DOHH2 (cell line): ENCODE results near the gene KRTAP5-3.
"Not testable (repeated sequence)": the region's sequence is repeated elsewhere in the genome, so short reads cannot be mapped to it uniquely, and the experiment has no call there.

Experiments
- H3F3A ChIP-seq: fragments of 200-600 bp; sonication (generic), shearing (Covaris generic); 2 replicates; pipeline ENCODE4 v1.6.0; 2016; ENCODE audit warnings: antibody characterized with exemption, mild to moderate bottlenecking; ENCODE audit not compliant: control insufficient read depth, insufficient read depth
- H3K27ac ChIP-seq: fragments of 200-600 bp; sonication (generic); 2 replicates; pipeline ENCODE4 v1.5.1; 2014; ENCODE audit warnings: low read depth, mild to moderate bottlenecking, low read length, moderate library complexity
- H3K27me3 ChIP-seq: fragments of 200-600 bp; sonication (generic); 2 replicates; pipeline ENCODE4 v1.6.1; 2014; ENCODE audit warnings: mild to moderate bottlenecking, low read length, mixed read lengths; ENCODE audit not compliant: control insufficient read depth
- H3K36me3 ChIP-seq: fragments of 200-600 bp; sonication (generic); 2 replicates; pipeline ENCODE4 v1.6.1; 2014; ENCODE audit warnings: mild to moderate bottlenecking, low read length, moderate library complexity, mixed read lengths; ENCODE audit not compliant: control insufficient read depth
- H3K4me1 ChIP-seq: fragments of 200-600 bp; sonication (generic); 2 replicates; pipeline ENCODE4 v1.6.1; 2014; ENCODE audit warnings: mild to moderate bottlenecking, low read length, mixed read lengths; ENCODE audit not compliant: control insufficient read depth
- H3K4me2 ChIP-seq: fragments of 200-600 bp; sonication (generic); 2 replicates; pipeline ENCODE4 v1.6.0; 2014; ENCODE audit warnings: mild to moderate bottlenecking, low read length, moderate library complexity
- H3K4me3 ChIP-seq: fragments of 200-600 bp; sonication (generic); 2 replicates; pipeline ENCODE4 v1.5.1; 2014; ENCODE audit warnings: mild to moderate bottlenecking, low read length, mixed read lengths
- H3K79me2 ChIP-seq: fragments of 200-600 bp; sonication (generic); 2 replicates; pipeline ENCODE4 v1.6.1; 2014; ENCODE audit warnings: mild to moderate bottlenecking, low read length, mixed read lengths; ENCODE audit not compliant: control insufficient read depth
- H3K9me2 ChIP-seq: fragments of 200-600 bp; sonication (generic); replicated peaks from 2 replicates; pipeline ENCODE4 v1.6.1; 2014; ENCODE audit warnings: mild to moderate bottlenecking, low read length, mixed read lengths; ENCODE audit not compliant: control insufficient read depth
- H3K9me3 ChIP-seq: fragments of 200-600 bp; sonication (generic); 2 replicates; pipeline ENCODE4 v1.6.1; 2014; ENCODE audit warnings: antibody characterized with exemption, low read length, mixed read lengths; ENCODE audit not compliant: control insufficient read depth, insufficient read depth
- H4K20me1 ChIP-seq: fragments of 200-600 bp; sonication (generic); 2 replicates; pipeline ENCODE4 v1.6.0; 2014; ENCODE audit warnings: low read depth, mild to moderate bottlenecking, antibody characterized with exemption, low read length, moderate library complexity; ENCODE audit not compliant: control insufficient read depth, insufficient read depth
- EZH2phosphoT487 ChIP-seq: fragments of 200-600 bp; sonication (generic); IDR thresholded peaks from 2 replicates; pipeline ENCODE4 v1.6.1; 2017; ENCODE audit warnings: borderline replicate concordance, mild to moderate bottlenecking, antibody characterized with exemption, low read length, moderate library complexity, mixed read lengths
- TF ChIP-seq, protein P1 (sequence below): fragments of 200-600 bp; sonication (generic); IDR thresholded peaks from one replicate; pipeline ENCODE4 v1.5.1; 2014; ENCODE audit warnings: antibody characterized with exemption, mild to moderate bottlenecking, low read depth, low read length; ENCODE audit not compliant: poor library complexity, severe bottlenecking

Gene KRTAP5-3

DNA sequence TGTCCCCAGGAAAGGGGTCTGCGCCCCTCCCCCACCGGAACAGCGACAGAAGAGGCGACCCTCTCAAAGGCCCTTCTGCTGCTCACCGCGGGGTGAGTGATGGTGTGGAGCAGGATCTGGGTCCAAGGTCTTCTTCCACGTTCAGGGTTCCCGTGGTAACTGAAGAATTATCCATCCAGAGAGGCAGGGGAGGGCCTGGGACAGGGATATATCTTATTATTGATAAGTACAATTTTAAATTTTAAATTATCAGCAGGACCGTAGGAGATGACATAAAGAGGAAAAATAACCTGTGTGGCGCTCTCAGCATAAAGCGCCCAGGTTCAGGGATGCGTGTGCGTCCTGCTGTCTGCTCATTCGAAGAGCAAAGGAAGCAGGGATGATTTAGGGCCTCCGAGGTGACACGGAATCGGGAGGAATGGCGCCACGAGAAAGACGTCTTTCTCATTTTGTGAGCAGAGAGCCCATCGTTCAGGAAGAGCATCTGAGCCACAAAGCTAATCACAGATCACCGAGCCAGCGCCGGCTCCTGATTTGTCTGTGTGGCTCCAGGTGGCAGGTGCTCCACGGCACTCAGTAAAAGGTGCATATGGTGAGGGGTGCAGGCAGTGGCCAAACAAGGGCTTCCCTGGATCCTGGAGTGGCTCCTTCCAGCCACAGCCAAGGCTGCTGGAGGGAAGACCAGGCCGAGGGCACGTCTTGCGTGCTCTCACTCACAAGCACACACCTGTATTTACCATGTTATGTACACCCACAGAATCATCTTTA is 40.6 kb upstream of the KRTAP5-3 start:
- Histone ChIP-seq H3K9me2 (no peaks in the 10 kb centered on the region), H3K4me2 (no peak overlapping the region), H3K27me3 (peaks cover 4% of the 10 kb centered on the region; the same call in 1 of the 2 replicates), H3K4me1 (no peaks in the 10 kb centered on the region), H3K79me2 (no peaks in the 10 kb centered on the region), H3K9me3 (no peaks in the 10 kb centered on the region), H3F3A (no peaks in the 10 kb centered on the region), H3K4me3 (no peak overlapping the region), H3K36me3 (no peaks in the 10 kb centered on the region), H4K20me1 (no peaks in the 10 kb centered on the region; the same call in 1 of the 2 replicates), H3K27ac (no peak overlapping the region)
- TF ChIP-seq EZH2phosphoT487: no peak
- TF ChIP-seq, protein P1, sequence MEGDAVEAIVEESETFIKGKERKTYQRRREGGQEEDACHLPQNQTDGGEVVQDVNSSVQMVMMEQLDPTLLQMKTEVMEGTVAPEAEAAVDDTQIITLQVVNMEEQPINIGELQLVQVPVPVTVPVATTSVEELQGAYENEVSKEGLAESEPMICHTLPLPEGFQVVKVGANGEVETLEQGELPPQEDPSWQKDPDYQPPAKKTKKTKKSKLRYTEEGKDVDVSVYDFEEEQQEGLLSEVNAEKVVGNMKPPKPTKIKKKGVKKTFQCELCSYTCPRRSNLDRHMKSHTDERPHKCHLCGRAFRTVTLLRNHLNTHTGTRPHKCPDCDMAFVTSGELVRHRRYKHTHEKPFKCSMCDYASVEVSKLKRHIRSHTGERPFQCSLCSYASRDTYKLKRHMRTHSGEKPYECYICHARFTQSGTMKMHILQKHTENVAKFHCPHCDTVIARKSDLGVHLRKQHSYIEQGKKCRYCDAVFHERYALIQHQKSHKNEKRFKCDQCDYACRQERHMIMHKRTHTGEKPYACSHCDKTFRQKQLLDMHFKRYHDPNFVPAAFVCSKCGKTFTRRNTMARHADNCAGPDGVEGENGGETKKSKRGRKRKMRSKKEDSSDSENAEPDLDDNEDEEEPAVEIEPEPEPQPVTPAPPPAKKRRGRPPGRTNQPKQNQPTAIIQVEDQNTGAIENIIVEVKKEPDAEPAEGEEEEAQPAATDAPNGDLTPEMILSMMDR: no peak

DNA sequence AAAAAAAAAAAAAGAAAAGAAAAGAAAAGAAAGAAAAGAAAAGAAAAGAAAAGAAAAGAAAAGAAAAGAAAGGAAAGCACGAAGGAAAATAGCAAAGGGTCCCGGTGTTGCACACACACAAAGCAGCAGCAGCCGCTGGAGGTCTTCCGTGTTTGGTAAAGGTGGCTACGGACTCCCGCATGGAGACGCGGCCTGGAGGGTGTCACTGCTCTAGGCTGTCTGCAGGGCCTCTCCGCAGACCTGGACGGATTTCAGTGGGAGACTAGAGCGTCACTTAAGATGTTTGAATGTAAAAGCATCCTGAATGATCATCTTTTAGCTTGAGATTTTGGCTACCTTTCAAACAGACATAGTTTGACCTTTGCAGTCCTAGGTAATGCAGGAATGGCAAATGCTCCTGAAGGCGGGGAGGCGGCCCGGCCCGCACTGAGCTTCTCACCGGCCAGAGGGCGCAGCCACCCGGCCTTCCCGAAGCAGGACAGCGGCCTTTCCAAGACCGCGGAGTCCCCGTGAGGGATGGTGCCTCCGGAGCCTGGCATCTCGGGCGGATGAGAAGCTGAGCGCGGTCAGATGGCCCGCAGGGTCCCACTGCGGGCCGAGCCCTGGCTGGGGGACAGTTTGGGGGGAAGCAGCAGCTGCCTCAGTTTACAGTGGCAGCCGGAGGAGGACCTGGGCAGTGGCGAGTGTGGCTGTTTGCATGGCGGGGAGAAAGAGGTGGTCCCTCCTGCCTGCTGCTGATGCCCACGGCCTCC is 39.8 kb upstream of the KRTAP5-3 start:
- no peaks in the 10 kb centered on the region for H3K79me2 ChIP-seq
- H3K9me3 ChIP-seq: no peaks in the 10 kb centered on the region
- TF ChIP-seq EZH2phosphoT487: no peak
- TF ChIP-seq, protein P1: no peak
- H3F3A ChIP-seq: no peaks in the 10 kb centered on the region
- no peaks in the 10 kb centered on the region for H3K36me3 ChIP-seq
- no peaks in the 10 kb centered on the region; the same call in 1 of the 2 replicates for H4K20me1 ChIP-seq
- no peaks in the 10 kb centered on the region for H3K4me1 ChIP-seq
- H3K27me3 ChIP-seq: peaks cover under 1% of the 10 kb centered on the region; the same call in 1 of the 2 replicates
- no peaks in the 10 kb centered on the region for H3K9me2 ChIP-seq
- H3K4me2 ChIP-seq: no peak overlapping the region
- no peak overlapping the region for H3K27ac ChIP-seq
- H3K4me3 ChIP-seq: no peak overlapping the region

DNA sequence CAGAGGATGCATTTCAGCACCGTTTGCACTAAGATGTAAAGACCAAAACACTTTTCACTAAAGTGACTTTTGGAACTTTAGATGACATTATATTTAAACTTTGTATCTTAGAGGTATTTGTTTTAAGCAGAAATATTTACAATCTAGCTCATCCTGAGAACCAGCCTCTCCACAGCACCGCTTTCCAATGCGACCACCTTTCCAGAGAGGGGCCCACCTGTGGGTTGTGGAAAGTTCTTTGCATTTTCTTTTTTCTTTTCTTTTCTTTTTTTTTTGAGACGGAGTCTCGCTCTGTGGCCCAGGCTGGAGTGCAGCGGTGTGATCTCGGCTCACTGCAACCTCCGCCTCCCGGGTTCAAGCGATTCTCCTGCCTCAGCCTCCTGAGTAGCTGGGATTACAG is 38.3 kb upstream of the KRTAP5-3 start:
- H4K20me1 ChIP-seq, H3K9me2 ChIP-seq, H3F3A ChIP-seq, H3K4me1 ChIP-seq, H3K79me2 ChIP-seq, H3K27me3 ChIP-seq, H3K36me3 ChIP-seq, H3K4me2 ChIP-seq, H3K9me3 ChIP-seq, H3K4me3 ChIP-seq, H3K27ac ChIP-seq: not testable (repeated sequence)

DNA sequence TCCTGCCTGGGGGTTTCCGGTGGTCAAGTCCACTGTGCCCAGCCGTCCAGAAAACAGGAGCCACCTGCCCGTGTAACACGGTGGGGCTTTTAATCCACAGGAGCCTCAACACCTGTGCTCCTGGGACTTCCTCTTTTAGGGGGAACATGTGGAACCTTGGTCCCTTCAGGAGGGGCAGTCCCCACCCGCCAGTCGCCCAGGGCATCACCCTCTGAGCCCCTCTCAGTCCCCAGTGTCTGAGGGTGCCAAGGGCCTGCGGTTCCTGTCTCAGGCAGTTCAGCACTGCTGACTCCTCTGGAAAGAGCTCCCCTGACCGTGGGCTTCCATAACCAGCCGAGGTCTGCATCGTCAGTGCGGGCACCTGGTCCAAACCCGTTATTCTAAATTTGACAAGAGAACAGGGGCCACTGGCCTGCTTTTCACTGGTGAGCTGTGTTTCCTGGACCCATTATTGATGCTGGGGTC is 37.1 kb upstream of the KRTAP5-3 start:
- Histone ChIP-seq H4K20me1 (no peaks in the 10 kb centered on the region; the same call in 1 of the 2 replicates), H3K27me3 (no peaks in the 10 kb centered on the region)
- TF ChIP-seq, protein P1: no peak
- no peak for TF ChIP-seq EZH2phosphoT487

More for the DNA sequence above, 37.1 kb upstream of the KRTAP5-3 start:
- H3K79me2 ChIP-seq: no peaks in the 10 kb centered on the region
- no peak overlapping the region for H3K4me3 ChIP-seq
- no peak overlapping the region for H3K4me2 ChIP-seq
- no peaks in the 10 kb centered on the region for H3K4me1 ChIP-seq
- no peaks in the 10 kb centered on the region for H3K9me3 ChIP-seq
- H3F3A ChIP-seq: no peaks in the 10 kb centered on the region
- H3K36me3 ChIP-seq: no peaks in the 10 kb centered on the region
- H3K27ac ChIP-seq: no peak overlapping the region
- H3K9me2 ChIP-seq: no peaks in the 10 kb centered on the region
